NCI-H2029 treated with DMSO at 0.1 percent for 48 hours (cell line): ENCODE data around the gene GRHPR.
A peak's percentile ranks its signal among the peaks of the same experiment; 100 is the strongest.

Experiments used
- DNase-seq: peaks from one replicate; lab custom pipeline; 2025; lab: John Stamatoyannopoulos, UW

The GRHPR gene

DNA sequence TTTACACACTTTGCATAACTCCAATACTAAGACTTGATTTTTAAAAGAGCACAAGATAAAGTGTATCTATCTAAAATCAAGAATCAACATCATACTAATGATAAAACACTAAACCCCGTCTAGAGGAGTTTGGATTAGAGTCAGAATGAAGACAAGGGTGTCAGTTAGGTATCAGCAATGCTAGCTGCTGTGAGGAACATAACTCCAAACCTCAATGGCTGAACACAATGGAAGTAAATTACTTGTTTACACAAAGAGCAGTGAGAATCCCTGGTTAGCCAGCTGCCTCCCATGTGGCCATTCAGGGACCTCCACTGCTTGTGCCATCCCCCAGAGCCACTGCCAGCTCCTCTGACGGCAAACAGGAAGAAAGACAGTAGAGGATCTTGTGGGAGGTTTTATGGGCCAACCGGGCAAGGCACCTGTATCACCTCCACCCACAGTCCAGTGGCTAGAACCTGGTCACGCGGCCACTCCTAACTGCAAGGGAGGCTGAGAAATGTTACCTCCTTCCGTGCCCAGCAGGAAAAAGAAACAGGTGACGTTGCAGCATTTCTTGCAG is 24.0 kb upstream of the GRHPR start:
- DNase-seq = no peak

DNA sequence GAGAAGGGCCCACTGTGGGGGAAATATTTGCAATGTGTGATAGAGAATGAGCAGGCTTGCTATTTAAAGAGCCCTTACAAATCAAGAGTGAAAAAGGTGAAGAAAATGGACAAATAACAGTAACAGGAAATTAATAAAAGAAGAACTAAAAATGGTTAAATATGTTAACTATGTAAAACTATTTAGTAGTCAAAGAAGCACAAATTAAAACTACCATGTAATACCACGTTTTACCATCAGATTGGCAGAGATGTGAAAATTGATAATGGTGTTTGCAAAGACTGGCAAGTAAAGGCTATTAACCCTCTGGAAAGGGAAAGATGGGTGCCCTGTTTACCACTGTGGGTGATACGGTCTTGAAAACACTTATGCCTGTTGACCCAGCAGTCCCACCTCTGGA is 23.2 kb upstream of the GRHPR start:
- no peak for DNase-seq

DNA sequence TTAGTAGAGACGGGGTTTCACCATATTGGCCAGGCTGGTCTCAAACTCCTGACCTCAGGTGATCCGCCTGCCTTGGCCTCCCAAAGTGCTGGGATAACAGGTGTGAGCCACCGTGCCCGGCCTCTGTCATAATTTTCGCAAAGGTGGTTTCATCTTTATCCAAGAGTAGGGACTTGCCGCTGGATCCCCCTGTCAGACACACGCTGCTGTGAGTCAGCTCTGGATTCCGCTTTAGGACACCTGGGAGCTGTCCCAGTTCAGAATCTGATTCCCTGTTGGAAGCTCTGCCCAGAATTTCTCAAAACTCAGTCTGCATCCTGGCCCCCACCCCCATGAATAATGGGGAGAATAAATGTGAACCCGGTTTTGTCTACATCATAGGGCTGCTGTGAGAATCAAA is 17.9 kb upstream of the GRHPR start:
- DNase-seq = no peak

DNA sequence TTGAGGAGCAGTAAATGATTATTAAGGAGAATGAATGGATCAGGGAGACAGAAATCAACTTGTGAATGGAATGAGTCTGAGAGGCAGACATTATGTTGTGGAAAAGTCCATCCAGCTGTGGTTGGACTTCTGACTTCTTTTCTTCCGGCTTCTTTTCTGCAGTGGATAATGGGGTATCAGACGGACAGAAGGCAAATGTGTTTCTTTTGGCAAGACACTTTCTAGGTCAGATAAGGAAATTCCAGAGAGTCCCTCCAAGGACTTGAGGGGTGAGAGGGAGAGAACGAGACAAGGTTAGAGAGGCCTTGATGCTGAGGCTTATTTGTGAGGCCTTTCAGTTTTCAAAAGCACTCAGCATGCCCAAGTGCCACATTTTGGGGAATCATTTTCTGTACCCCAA is 17.1 kb upstream of the GRHPR start:
- no peak for DNase-seq

DNA sequence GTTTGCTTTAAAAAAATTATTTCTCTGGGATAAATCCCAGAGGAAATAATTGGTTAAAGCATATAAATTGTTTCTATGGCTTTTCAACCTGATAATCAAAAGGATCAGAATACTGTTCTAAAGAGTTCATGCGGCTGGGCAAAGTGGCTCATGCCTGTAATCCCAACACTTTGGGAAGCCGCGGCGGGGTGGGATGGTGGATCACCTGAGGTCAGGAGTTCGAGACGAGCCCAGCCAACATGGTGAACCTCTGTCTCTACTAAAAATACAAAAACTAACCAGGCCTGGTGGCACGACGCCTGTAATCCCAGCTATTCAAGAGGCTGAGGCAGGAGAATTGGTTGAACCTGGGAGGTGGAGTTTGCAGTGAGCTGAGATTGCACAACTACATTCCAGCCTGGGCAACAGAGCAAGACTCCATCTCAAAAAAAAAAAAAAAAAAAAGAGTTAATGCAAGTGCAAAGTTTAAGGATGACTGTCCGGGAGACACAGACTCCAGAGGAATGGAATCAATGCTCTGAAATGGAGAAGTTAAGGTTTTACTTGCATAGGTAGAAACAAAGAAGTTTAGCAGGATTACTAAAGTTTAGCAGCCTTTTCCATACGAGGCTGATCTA is 16.6 kb upstream of the GRHPR start:
- no peak for DNase-seq

DNA sequence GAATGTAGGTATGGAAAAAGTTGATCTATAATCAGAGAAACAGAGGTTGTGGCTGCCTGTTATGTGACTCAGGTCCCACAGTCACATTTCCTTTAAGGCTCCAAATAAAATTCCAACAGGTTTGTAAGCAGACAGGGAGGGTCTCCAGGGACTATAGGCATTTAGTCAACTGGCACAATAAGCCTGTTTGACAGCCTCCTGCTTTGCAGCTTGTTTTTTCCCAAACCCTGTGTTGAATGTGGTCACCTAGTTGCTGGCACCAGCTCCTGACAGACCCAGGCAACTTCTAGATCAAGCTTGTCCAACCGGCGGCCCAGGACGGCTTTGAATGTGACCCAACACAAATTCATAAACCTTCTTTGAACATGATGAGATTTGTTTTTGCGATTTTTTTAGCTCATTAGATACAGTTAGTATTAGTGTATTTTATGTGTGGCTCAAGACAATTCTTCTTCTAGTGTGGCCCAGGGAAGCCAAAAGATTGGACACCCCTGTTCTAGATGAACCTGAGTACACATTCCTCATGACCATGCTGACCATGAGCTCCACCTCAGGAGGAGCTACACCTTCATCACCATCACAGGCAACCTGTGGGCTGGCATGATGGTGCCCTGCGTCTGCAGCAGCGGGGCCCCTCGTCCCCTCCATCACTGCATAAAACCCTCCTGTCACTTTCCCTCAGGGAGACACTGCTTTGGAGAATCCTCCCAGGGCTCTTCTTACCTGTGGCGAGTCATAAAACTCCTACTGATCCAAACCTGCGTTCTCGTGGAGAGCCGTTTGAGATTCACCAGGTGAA is 15.7 kb upstream of the GRHPR start:
- DNase-seq = no peak

DNA sequence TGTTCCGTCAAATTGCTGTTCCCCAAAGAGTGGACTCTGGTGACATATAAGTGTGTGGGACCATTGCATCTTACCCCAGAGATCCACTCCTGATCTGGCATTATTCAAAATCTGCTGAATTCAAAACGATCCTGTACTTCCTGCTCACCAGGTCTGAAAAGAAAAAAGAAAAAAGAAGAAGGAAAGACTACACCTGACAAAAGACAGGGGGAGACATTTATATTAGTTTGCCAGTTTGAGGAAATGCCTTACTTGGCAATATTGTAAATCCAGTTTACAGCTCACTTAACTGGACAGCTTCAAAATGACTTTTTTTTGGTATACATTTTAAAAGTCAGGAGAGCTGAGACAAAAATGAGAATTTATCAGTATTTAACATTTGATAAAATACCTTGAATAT is 15.0 kb upstream of the GRHPR start:
- no peak for DNase-seq

DNA sequence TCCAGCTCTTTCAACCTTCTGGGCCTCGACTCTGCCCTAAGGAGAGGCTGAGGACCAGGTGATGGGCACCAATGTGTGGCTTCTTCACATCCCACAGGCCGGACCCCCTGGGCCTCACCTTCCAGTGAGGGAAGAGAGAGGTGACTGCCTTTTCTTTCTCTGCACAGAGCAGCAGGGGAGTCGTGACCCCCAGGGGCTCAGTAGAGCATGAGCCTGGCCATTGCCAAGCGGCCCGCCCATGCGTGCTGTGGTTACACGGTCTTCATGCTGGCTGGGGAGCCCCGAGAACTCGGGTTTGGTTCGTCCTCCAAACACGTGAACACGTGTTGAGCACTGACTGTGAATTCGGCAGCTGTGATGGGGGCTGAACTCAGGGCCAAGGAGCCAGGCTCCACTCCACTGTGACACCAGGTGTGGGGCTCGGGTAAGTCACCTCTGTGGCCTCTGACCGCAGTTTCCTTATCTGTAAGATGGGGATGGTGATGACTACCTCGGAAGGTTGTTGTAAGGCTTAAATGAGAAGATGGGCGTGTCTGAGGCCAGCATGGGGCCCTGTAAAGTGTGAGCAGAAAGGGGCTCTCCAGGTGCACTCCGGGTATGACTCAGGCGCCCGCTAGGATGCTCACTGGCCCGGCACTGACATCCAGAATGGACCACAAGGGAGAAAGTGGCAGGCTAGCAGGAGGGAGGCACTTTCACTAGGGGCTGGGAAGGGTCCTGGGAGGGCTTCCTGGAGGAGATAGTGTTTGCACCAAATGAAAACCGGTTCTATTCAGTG is 13.4 kb upstream of the GRHPR start:
- no peak for DNase-seq

DNA sequence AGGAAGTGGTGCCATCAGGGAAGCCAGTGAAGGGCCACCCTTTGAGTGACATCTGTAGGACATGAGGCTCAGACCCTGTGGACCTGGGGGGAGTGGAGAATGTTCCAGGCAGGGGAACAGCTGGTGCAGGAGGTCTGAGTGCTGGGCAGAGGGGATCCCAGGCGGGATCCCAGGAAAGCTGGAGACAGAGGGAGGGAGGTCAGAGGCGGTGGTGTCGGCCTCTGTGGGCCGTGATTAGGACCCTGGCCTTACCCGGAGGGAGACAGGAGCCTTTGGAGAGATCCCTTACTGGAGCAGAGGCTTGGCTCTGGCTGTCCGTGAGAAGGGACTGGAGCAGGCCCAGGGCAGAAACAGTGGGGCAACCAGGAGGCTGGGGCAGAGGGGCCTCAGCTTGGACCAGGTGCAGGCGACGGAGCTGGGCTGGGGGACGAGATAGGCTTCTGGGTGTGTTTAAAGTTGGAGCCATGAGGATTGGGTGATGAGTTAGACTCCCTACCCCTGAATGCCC is 12.1 kb upstream of the GRHPR start:
- DNase-seq = no peak

DNA sequence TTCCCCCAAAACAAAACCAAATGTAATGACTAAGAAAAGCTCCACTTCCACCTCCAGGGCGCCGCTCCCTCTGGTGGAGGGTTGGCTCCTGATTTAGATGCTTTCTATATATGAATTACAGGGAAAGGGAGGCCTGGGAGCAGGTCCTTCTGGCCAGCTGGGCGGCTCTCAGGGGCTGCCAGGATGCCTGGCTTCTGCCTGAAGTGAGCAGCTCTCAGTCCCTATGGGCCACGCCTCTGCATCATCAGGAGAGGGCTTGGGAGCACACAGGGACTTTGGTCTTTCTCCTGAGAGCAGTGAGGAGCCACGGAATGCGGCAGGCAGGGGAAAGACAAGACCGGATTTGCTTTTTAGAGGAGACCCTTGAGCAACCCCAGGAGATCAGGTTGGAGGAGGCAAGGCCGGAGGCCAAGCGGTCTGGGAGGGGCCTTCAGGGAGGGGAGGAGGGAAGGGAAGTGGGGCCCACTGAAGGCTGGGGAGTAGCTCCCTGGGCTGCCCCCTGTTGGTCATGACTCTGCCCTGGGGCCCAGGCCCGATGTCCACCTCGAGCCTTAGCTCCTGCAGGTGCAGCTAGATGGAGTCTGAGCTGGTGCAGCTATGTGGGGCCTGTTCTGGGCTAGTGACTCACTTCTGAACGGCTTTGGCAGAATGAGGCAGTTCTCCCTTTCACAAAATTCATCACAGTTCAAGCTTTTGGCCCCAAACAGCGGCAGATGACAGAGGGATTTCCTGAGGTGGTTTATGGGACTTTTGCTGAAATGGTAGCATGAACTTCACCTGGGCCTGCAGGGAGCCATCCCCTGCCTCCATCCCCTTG is 11.3 kb upstream of the GRHPR start:
- no peak for DNase-seq

DNA sequence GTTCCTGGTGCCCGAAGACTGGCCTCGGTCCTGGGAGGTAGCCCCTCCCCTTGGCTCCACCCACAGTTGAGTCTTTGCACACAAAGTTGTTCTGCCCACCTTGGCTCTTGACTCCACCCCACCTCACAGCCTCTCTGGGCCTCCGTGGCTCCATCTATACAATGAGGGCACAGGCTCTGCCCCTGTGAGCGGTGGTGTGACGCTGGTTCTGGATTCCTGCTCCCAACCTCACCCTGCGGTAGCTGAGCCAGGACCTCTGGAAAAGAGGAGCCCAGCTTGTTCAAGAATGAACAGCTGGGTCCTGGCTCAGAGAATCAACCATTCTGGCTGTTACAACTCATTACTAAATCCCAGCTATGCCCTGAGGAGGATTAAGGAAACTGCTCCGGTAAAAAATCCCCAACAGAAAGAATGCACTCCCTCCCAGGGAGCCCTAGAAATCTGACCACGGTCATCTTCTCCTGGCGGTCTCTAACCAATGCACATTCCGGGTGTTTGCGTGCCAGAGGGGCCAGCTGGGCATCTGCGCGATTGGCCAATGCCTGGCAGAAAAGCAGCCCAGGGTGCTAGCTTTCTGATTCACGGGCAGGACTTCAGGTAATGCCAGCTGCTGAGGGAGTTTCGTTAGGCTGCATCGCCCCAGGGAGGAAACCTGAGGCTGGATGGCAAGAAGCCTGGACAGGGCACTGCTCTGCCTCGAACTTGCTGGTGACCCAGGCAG is 9.9 kb upstream of the GRHPR start:
- no peak for DNase-seq

DNA sequence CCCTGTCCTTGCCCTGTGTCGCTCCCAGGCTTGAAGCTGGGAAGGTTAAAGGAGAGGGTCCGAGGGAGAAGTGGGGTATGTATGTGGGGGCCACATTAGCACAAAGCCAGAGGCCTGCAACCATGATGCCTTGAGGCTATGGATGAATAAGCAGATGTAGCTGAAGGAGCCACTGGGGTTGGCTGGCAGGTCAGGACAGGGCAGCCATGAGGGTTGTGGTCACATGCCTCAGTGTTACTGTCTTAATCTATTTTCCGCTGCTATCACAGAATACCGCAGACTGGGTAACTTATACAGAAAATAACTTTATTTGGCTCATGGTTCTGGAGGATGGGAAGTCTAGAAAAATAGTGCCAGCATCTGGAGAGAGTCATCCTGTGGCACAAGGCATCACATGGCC is 9.2 kb upstream of the GRHPR start:
- DNase-seq = no peak

DNA sequence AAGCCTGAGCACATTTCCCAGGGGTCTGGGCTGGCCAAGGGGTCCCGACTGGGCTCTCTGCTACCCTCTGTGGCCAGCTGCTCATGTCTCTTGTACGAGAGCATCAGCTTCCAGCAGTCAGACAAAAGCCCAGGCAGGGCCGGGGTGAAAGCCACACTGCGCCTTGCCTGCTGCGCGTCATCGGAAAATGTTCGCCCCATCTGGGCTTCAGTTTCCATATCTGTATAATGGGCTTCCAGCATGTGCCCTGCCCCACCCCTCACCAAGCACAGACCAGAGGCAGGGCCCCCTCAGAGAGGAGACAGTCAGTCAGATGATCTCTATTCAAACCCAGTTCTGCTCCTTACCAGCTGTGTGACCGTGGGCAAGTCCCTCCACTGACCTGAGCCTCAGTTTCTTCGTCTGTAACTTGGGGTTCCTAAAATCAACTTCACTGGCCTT is 8.0 kb upstream of the GRHPR start:
- DNase-seq = no peak

DNA sequence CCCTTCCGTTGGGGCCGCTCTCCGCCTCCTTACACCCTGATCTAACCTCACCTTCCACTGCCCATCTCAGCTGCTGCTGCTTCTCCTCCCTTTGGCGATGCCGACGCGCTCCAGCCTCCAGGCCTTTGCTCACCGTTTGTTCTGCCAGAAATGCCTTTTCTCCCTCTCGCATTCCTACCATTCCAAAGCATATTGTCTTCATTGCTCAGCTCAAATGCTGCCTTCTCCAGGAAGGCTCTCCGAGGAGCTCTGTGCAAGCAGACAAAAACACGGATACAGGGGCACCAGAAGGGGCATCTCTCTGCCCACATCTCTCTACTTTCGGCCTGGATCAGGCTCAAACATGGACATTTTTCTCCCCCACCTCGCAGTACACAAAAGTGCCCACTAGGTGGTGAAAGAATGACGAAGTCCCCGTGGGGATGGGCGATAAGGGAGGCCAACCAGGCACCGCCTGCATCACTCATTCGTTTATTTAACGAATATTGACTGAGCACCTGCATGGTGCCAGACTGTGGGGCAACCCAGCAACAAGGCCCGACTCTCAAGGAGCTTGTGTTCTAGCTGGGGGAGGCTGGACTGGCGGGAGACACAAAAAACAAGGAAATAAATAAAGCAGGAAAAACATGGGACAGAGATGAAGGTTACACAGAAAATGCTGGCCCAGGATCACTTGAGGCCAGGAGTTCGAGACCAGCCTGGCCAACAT is 7.3 kb upstream of the GRHPR start:
- peak; percentile 29 for DNase-seq

DNA sequence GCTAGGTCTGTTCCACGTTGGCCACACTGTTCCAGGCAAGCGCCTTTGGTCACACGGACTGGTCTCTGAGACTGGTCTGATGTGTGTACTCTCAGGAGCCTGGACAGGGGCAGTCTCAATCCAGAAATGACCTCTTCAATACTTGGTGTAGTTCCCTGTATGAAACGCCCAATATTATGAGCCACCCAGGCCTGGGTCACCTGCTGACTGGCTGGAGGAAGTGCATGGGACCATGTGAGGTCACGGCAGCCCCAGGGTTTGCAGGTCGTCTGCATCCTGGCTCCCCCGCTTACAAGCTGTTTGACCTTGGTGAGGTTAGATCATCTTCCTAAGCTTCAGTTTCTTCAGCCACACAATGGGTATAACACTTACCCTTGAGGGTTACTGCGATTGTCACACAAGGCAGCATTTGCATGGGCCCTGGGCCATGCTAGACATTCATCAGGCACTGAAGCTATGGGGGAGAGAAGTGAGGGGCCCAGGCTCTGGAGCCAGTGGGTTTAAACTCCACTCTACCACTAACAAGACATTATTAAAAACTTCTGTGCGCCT is 5.2 kb upstream of the GRHPR start:
- no peak for DNase-seq

DNA sequence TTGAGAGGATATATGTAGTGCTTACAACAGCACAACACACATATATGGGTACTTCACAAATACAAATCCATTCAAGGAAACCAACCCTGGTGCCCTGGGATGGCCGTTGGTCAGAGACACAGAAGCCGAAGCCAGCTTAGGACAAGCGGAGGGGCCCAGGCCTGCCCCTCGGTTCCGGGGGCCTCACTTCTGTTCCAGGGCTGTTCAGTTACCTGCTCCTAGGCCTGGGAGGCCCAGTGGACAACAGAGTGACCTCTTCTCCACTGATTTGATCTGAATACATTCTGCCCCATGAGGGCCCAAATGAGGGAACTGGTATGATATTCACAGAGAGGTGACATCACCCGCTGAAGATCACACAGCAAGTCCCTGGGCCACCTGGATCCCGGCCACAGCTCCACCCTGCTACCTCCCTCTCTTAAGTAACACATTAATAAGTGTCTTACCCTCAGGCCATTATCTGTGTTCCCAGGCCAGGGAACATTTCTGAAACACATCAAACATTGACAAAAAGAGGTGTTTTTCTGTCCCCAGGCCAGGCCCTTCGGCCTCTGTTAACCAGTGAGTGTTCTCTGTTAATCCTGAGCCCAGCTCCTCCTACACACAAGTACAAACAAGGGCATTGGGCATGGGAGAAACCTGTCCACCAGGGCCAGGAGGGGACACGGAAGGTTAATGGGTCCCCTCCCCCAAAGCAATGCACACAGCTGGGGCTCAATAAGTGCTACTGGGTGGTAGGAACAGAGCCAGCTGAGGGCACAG is 4.5 kb upstream of the GRHPR start:
- DNase-seq = no peak

DNA sequence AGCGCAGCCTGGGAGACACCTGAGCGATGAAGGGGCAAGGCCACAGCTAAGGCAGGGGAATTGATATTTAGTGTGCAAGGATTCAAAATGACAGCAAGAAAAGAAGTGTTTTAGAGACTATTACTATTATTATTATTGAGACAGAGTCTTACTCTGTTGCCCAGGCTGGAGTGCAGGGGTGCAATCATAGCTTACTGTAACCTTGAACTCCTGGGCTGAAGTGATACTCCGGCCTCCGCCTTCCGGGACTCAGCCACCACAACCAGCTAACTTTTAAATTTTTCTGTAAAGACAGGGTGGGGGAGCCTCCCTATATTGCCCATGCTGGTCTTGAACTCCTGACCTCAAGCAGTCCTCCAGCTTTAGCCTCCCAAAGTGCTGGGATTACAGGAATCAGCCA is 3.3 kb upstream of the GRHPR start:
- no peak for DNase-seq

DNA sequence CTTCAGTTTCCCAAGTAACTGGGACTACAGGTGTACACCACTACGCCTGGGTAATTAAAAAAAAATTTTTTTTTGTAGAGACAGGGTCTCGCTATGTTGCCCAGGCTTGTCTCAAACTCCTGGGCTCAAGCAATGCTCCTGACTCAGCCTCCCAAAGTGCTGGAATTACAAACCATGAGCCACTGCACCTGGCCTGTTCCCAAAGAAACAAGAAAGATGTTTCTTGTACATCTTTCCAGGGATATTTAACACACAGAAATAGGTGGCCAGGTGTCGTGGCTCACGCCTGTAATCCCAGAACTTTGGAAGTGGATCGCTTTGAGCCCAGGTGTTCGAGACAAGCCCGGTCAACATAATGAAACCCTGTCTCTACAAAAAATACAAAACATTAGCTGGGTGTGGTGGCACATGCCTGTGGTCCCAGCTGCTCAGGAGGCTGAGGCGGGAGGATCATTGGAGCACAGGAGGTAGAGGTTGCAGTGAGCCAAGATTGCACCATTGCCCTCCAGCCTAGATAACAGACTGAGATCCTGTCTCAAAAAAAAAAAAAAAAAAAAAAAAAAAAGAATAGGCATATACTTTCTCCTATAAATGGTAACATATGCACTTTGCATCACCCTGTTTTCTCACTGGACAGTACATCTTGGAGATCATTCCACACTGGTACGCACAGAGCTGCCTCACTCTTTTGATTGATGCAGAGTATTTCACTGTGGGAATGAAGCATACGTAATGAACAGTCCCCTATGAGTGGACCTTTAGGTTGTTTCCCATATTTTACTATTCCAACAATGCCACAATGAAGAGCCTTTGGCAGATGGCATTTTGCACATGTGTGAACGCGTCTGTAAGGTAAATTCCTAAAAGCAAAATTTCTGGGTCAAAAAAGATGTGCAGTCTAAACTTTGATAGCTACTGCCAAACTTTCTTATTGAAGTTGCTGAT is 2.0 kb upstream of the GRHPR start:
- DNase-seq = no peak
